ENCODE measurements around the gene RPUSD3. TPM values are rescaled to one million over a fixed set of nuclear protein-coding genes. Genes with fewer than 3 reads are reported as not detected.

Gene RPUSD3
- total RNA-seq, 1 donor from 2014 or later, result 33.9 TPM

- DNase-seq (ENCODE audit: low spot score), result no peak
Measured at GRCh38 chr3:9806688-9807589, 36.9 kb downstream of the RPUSD3 start.

- no peak for DNase-seq (ENCODE audit: low spot score)
Measured at GRCh38 chr3:9806137-9806536, 37.7 kb downstream of the RPUSD3 start.

- no peak for DNase-seq (ENCODE audit: low spot score)
Measured at GRCh38 chr3:9804996-9805395, 38.8 kb downstream of the RPUSD3 start.

- no peak for DNase-seq (ENCODE audit: low spot score)
Measured at GRCh38 chr3:9803494-9803893, 40.3 kb downstream of the RPUSD3 start.

DNA sequence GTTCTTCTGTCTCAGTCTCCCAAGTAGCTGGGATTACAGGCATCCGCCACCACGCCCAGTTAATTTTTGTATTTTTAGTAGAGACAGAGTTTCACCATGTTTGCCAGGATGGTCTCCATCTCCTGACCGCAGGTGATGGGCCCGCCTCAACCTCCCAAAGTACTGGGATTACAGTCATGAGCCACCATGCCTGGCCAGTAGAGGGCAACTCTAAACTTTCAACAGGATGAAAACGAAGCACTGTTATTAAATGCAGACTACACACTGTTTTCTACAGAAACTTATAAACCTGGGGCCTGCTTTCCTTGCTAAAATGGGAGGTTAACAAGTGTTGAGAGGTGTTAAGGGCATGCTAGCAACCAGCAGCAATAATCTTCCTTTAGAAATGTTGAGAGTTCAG, 43.3 kb downstream of the RPUSD3 start:
- DNase-seq (ENCODE audit: low spot score), result no peak

- DNase-seq (ENCODE audit: low spot score), result no peak
Measured at GRCh38 chr3:9797196-9797945, 46.4 kb downstream of the RPUSD3 start.

DNA sequence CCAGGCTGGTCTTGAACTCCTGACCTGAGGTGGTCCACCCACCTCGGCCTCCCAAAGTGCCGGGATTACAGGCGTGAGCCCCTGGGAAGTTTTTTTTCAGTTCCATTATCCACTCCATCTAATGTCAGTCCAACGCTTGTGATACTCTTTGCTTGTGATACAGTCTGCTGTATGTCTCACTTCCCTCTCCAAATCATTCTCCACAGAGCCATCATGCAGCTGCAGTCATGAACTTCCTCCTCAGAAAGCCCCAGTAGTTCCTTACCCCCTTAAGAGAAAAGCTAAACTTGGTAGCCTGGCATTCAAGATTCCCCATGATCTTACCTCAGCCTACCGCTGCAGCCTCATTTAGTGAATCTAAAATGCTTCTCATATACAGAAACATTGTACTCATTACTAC, 48.6 kb downstream of the RPUSD3 start:
- DNase-seq (ENCODE audit: low spot score), result no peak

DNA sequence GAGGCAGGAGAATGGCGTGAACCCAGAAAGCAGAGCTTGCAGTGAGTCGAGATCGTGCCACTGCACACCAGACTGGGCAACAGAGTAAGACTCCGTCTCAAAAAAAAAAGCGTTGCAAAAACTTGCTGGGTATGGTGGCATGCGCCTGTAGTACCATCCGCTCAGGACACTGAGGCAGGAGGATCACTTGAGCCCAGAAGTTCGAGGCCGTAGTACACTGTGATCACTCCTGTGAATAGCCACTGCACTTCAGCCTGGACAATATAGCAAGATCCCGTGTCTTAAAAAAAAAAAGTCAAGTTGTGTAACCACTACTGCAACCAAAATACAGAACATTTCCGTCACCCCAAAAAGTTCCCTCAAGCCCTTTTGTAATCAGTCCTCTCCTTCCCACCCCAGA, 49.4 kb downstream of the RPUSD3 start:
- DNase-seq (ENCODE audit: low spot score), result no peak

- no peak for DNase-seq (ENCODE audit: low spot score)
Measured at GRCh38 chr3:9793161-9793781, 50.5 kb downstream of the RPUSD3 start.

GRCh38 chr3:9792405-9793160, 51.2 kb downstream of the RPUSD3 start, which contains the start of the genes ARPC4 and TADA3:
Gene ARPC4, plus strand, starts transcription at chr3:9793082. Its CDS starts 40 bp downstream, at chr3:9793122.
Gene TADA3, minus strand, starts transcription at chr3:9792473. Its CDS starts 1,007 bp downstream, at chr3:9791466.
- peak; percentile 94 for DNase-seq (ENCODE audit: low spot score)

GRCh38 chr3:9791790-9792404, 51.9 kb downstream of the RPUSD3 start:
- DNase-seq (ENCODE audit: low spot score), result no peak

- no peak for DNase-seq (ENCODE audit: low spot score)
Measured at GRCh38 chr3:9791127-9791526, 52.7 kb downstream of the RPUSD3 start.

Other genes starting within 250 kb of the RPUSD3 start
- 31.7 TPM for gene MTMR14, start 194.5 kb downstream of the RPUSD3 start, total RNA-seq
- gene CPNE9, start 140.2 kb downstream of the RPUSD3 start, total RNA-seq, result 0.29 TPM
- gene BRPF1, start 112.3 kb downstream of the RPUSD3 start, total RNA-seq, result 18.6 TPM
- 25.3 TPM for gene OGG1, start 94.1 kb downstream of the RPUSD3 start, total RNA-seq
- 24.3 TPM for gene CAMK1, start 74.1 kb downstream of the RPUSD3 start, total RNA-seq
- gene TADA3, start 51.5 kb downstream of the RPUSD3 start, total RNA-seq, result 54.6 TPM
- 166 TPM for gene ARPC4, start 50.9 kb downstream of the RPUSD3 start, total RNA-seq
- 98.3 TPM for gene TTLL3, start 33.7 kb downstream of the RPUSD3 start, total RNA-seq
- gene CIDEC, start 36.2 kb upstream of the RPUSD3 start, total RNA-seq, result 1.1 TPM
- 26.6 TPM for gene JAGN1, start 46.6 kb upstream of the RPUSD3 start, total RNA-seq
- gene IL17RE, start 58.8 kb upstream of the RPUSD3 start, total RNA-seq, result 11.9 TPM
- gene IL17RC, start 73.1 kb upstream of the RPUSD3 start, total RNA-seq, result 34.0 TPM
- 37.0 TPM for gene CRELD1, start 89.8 kb upstream of the RPUSD3 start, total RNA-seq
- gene PRRT3, start 108.4 kb upstream of the RPUSD3 start, total RNA-seq, result 3.5 TPM
- gene EMC3, start 142.8 kb upstream of the RPUSD3 start, total RNA-seq, result 63.1 TPM
- gene FANCD2, start 182.4 kb upstream of the RPUSD3 start, total RNA-seq, result 7.9 TPM